SK-N-SH (cell line): ENCODE measurements around the gene MAP4K3. TPM values are rescaled to one million over a fixed set of nuclear protein-coding genes. Genes with fewer than 3 reads are reported as not detected.

ENCODE experiments used
- CTCF ChIA-PET: fragments of 300-600, 350-600 bp; formaldehyde crosslinking; extraction: SDS; loops from one replicate; lab custom pipeline; 2021; lab: Yijun Ruan, JAX
- POLR2A ChIA-PET: fragments of 350-600 bp; sonication (Branson Sonifier 250); formaldehyde crosslinking; extraction: SDS; loops from one replicate; lab custom pipeline; 2020; ENCODE audit warnings: antibody characterized with exemption, inconsistent platforms; lab: Yijun Ruan, JAX
- DNase-seq: peaks from one replicate; pipeline ENCODE4 v3.0.0; 2012
- H2AFZ ChIP-seq: fragments of 200-600 bp; sonication (generic); 2 replicates; pipeline ENCODE4 v1.8.1; 2016; ENCODE audit warnings: antibody characterized with exemption, mild to moderate bottlenecking, low read depth
- H3F3A ChIP-seq: fragments of 200-600 bp; sonication (generic); replicated peaks from 2 replicates; pipeline ENCODE3; 2016; ENCODE audit warnings: antibody characterized with exemption, mild to moderate bottlenecking; ENCODE audit not compliant: insufficient read depth
- H3K27ac ChIP-seq, 2 experiments: fragments of 200-500 bp in 1 of 2; fragments of 200-600 bp in 1 of 2; sonication (Bioruptor generic) in 1 of 2; sonication (generic), shearing (Covaris generic) in 1 of 2; 2 replicates each; pipeline versions ENCODE4 v1.5.1 to v1.6.1; 2014 to 2016; ENCODE audit warnings: low read depth in 2 of 2, inconsistent platforms in 1 of 2, low read length in 1 of 2, mild to moderate bottlenecking in 1 of 2, mixed read lengths in 1 of 2
- H3K27me3 ChIP-seq: fragments of 200-600 bp; sonication (generic), shearing (Covaris generic); 2 replicates; pipeline ENCODE4 v1.6.1; 2016; ENCODE audit warnings: mixed run types; ENCODE audit not compliant: insufficient read depth
- H3K36me3 ChIP-seq, 2 experiments: fragments of 200-500 bp in 1 of 2; fragments of 200-600 bp in 1 of 2; sonication (Bioruptor generic) in 1 of 2; sonication (generic) in 1 of 2; replicated peaks in 1 of 2; 2 replicates each; pipeline versions ENCODE3 to v1.5.1; 2014 to 2016; ENCODE audit warnings: low read length in 1 of 2, mild to moderate bottlenecking in 1 of 2; ENCODE audit not compliant: insufficient read depth in 2 of 2, control insufficient read depth in 1 of 2
- H3K4me1 ChIP-seq, 2 experiments: fragments of 200-500 bp in 1 of 2; fragments of 200-600 bp in 1 of 2; sonication (Bioruptor generic) in 1 of 2; sonication (generic), shearing (Covaris generic) in 1 of 2; 2 replicates each; pipeline versions ENCODE4 v1.5.1 to v1.6.1; 2014 to 2016; ENCODE audit warnings: low read depth in 1 of 2, low read length in 1 of 2, mixed run types in 1 of 2; ENCODE audit not compliant: insufficient read depth in 2 of 2, control insufficient read depth in 1 of 2
- H3K4me2 ChIP-seq: fragments of 200-600 bp; sonication (generic), shearing (Covaris generic); 2 replicates; pipeline ENCODE4 v1.6.1; 2017; ENCODE audit warnings: mixed run types
- H3K4me3 ChIP-seq, 2 experiments: fragments of 200-500 bp in 1 of 2; fragments of 200-600 bp in 1 of 2; sonication (Bioruptor generic) in 1 of 2; sonication (generic), shearing (Covaris generic) in 1 of 2; 2 replicates each; pipeline versions ENCODE4 v1.5.1 to v1.8.1; 2014 to 2016; ENCODE audit warnings: low read depth in 2 of 2, inconsistent platforms in 1 of 2, low read length in 1 of 2, mild to moderate bottlenecking in 1 of 2, mixed read lengths in 1 of 2, moderate library complexity in 1 of 2
- H3K79me2 ChIP-seq: fragments of 200-600 bp; sonication (generic); 2 replicates; pipeline ENCODE4 v1.8.1; 2017; ENCODE audit warnings: mild to moderate bottlenecking; ENCODE audit not compliant: insufficient read depth
- H3K9ac ChIP-seq: fragments of 200-600 bp; sonication (generic); 2 replicates; pipeline ENCODE4 v1.6.1; 2017; ENCODE audit warnings: mixed run types
- H3K9me2 ChIP-seq: fragments of 200-600 bp; sonication (generic); 2 replicates; pipeline ENCODE4 v1.6.1; 2017; ENCODE audit warnings: mixed run types
- H3K9me3 ChIP-seq: fragments of 200-600 bp; sonication (generic); 2 replicates; pipeline ENCODE4 v1.6.1; 2017; ENCODE audit warnings: mixed run types, mild to moderate bottlenecking, moderate library complexity
- H4K20me1 ChIP-seq: fragments of 200-600 bp; sonication (generic); 2 replicates; pipeline ENCODE4 v1.6.1; 2017; ENCODE audit warnings: mild to moderate bottlenecking, mixed run types; ENCODE audit not compliant: insufficient read depth
- CHD2 ChIP-seq: fragments of 150-350 bp; IDR thresholded peaks from 2 replicates; pipeline ENCODE4 v1.6.1; 2018; ENCODE audit warnings: low read length; ENCODE audit not compliant: partially characterized antibody
- CTCF ChIP-seq: fragments of 200-600 bp; sonication (generic); IDR thresholded peaks from 2 replicates; pipeline ENCODE4 v1.6.1; 2017; ENCODE audit warnings: antibody characterized with exemption, mild to moderate bottlenecking, moderate library complexity
- ELF1 ChIP-seq: IDR thresholded peaks from 2 replicates; pipeline ENCODE4 v1.4.0; 2012
- FOXM1 ChIP-seq: IDR thresholded peaks from 2 replicates; pipeline ENCODE4 v1.4.0; 2012; ENCODE audit warnings: low read depth, mild to moderate bottlenecking
- MXI1 ChIP-seq: IDR thresholded peaks from 2 replicates; pipeline ENCODE4 v1.6.1; 2012; ENCODE audit warnings: mild to moderate bottlenecking, low read depth, low read length, improper control_type of control experiment
- NFIC ChIP-seq: IDR thresholded peaks from 2 replicates; pipeline ENCODE4 v1.4.0; 2012; ENCODE audit warnings: borderline replicate concordance
- REST ChIP-seq: IDR thresholded peaks from 2 replicates; pipeline ENCODE4 v1.6.1; 2012; ENCODE audit warnings: mild to moderate bottlenecking, low read depth, low read length, moderate library complexity
- TEAD4 ChIP-seq: IDR thresholded peaks from 2 replicates; pipeline ENCODE4 v1.4.0; 2012; ENCODE audit warnings: mild to moderate bottlenecking, borderline replicate concordance; ENCODE audit not compliant: insufficient read depth
- ZBTB33 ChIP-seq: IDR thresholded peaks from 2 replicates; pipeline ENCODE4 v1.4.0; 2012; ENCODE audit warnings: low read depth, borderline replicate concordance
- WGBS: methylation state at CpG from one replicate; pipeline ENCODE4 v1.1.6; 2017; ENCODE audit warnings: low lambda C conversion rate; 5-methylcytosine and 5-hydroxymethylcytosine counted together
- polyA plus RNA-seq, 3 experiments: library from polyadenylated mRNA; depleted of rRNA; stranded (reverse); fragments of >200 nt; gene quantifications; 2 replicates each; pipeline ENCODE4 v1.2.3, GENCODE V29; 2012

Gene MAP4K3
- polyA plus RNA-seq, 1 of the 3 experiments (the other 2 are of a cell fraction), result 8.8 TPM

GRCh38 chr2:39466311-39466710, 29.2 kb upstream of the MAP4K3 start (continued):
- TF ChIP-seq ELF1, result no peak
- TF ChIP-seq, all 33 proteins: peak for 0

- H3K79me2 ChIP-seq, result no peaks in the 10 kb centered on the region
- H3K27me3 ChIP-seq, result no peaks in the 10 kb centered on the region
- H3K9ac ChIP-seq, result no peak overlapping the region
- H3F3A ChIP-seq, result peaks cover 3% of the 10 kb centered on the region
- no peak for TF ChIP-seq REST
- TF ChIP-seq ZBTB33, result no peak
- no peak for TF ChIP-seq CHD2
- H3K27ac ChIP-seq, result no peak overlapping the region
- no peak overlapping the region for H3K4me3 ChIP-seq
- no peaks in the 10 kb centered on the region for H4K20me1 ChIP-seq
- WGBS, result 58% methylated on average over 1 of the region's 1 CpG
- H3K4me1 ChIP-seq, result peaks cover 3 to 24% of the 10 kb centered on the region in 2 experiments
- H3K9me3 ChIP-seq, result no peaks in the 10 kb centered on the region
- H3K9me2 ChIP-seq, result no peaks in the 10 kb centered on the region
- CTCF ChIA-PET, result interaction anchor here (1.4 kb wide), 1 partner anchor 232 kb away, joined by 3 read pairs; no protein-coding TSS in a partner anchor
- POLR2A ChIA-PET, result no interaction called here
- DNase-seq, result no peak
- no peaks in the 10 kb centered on the region for H3K36me3 ChIP-seq
- no peak overlapping the region for H2AFZ ChIP-seq
- no peak overlapping the region for H3K4me2 ChIP-seq
Measured at GRCh38 chr2:39464864-39465263, 27.8 kb upstream of the MAP4K3 start.

- ChIA-PET POLR2A (no interaction called here), CTCF (no interaction called here)
- Histone ChIP-seq H3K27me3 (no peaks in the 10 kb centered on the region), H3K36me3 (peaks cover 0 to 15% of the 10 kb centered on the region in 2 experiments), H3K27ac (no peak overlapping the region), H2AFZ (no peak overlapping the region), H3K4me2 (no peak overlapping the region), H3K9me3 (peaks cover 12% of the 10 kb centered on the region; the same call in 1 of the 2 replicates), H4K20me1 (no peaks in the 10 kb centered on the region), H3K79me2 (no peaks in the 10 kb centered on the region), H3K4me3 (no peak overlapping the region)
- WGBS, result 89% methylated on average over 2 of the region's 2 CpGs
- TF ChIP-seq FOXM1, result no peak
- no peak for TF ChIP-seq REST
- no peak for TF ChIP-seq NFIC
- no peak for TF ChIP-seq CTCF
- no peak for TF ChIP-seq ZBTB33
- TF ChIP-seq TEAD4, result no peak
- TF ChIP-seq MXI1, result no peak
- TF ChIP-seq, all 33 proteins: peak for 0
- no peaks in the 10 kb centered on the region for H3K9me2 ChIP-seq
- H3K9ac ChIP-seq, result no peak overlapping the region
- no peaks in the 10 kb centered on the region for H3F3A ChIP-seq
- H3K4me1 ChIP-seq, result no peaks in the 10 kb centered on the region
- no peak for DNase-seq
Measured at GRCh38 chr2:39455826-39456225, 18.7 kb upstream of the MAP4K3 start.
